ENCODE data around the gene MED15. TPM values are rescaled to one million over a fixed set of nuclear protein-coding genes. Genes with fewer than 3 reads are reported as not detected.

The MED15 gene
- total RNA-seq, 1 donor from 2014 or later, result 135 TPM

GRCh38 chr22:20565761-20566160 is 58.4 kb downstream of the MED15 start:
- Mint-ChIP-seq H3K27ac (peak overlapping the region; percentile 69), H3K4me3 (no peak overlapping the region), H3K4me1 (peaks cover 39% of the 10 kb centered on the region), H3K27me3 (ENCODE audit: low read depth) (no peaks in the 10 kb centered on the region), H3K36me3 (peaks cover 31% of the 10 kb centered on the region), H3K9me3 (no peaks in the 10 kb centered on the region)
- DNase-seq (ENCODE audit: low spot score in 2 of 2, unreplicated experiment in 2 of 2), result no peak
- TF ChIP-seq CTCF (IDR thresholded peaks at IDR 0.05; ENCODE audit: unreplicated experiment), result no peak

GRCh38 chr22:20566420-20567260 is 59.2 kb downstream of the MED15 start:
- Mint-ChIP-seq H3K27ac (peak overlapping the region; percentile 95), H3K4me1 (peaks cover 39% of the 10 kb centered on the region), H3K27me3 (ENCODE audit: low read depth) (no peaks in the 10 kb centered on the region), H3K4me3 (no peak overlapping the region), H3K9me3 (no peaks in the 10 kb centered on the region), H3K36me3 (peaks cover 27% of the 10 kb centered on the region)
- DNase-seq (ENCODE audit: low spot score in 2 of 2, unreplicated experiment in 2 of 2), result no peak
- TF ChIP-seq CTCF (IDR thresholded peaks at IDR 0.05; ENCODE audit: unreplicated experiment), result no peak

GRCh38 chr22:20567371-20567847 is 60.0 kb downstream of the MED15 start:
- H3K4me1 Mint-ChIP-seq, result peaks cover 39% of the 10 kb centered on the region
- H3K36me3 Mint-ChIP-seq, result peaks cover 27% of the 10 kb centered on the region
- DNase-seq (ENCODE audit: low spot score in 2 of 2, unreplicated experiment in 2 of 2), result no peak
- H3K9me3 Mint-ChIP-seq, result no peaks in the 10 kb centered on the region
- H3K4me3 Mint-ChIP-seq, result no peak overlapping the region
- TF ChIP-seq CTCF (IDR thresholded peaks at IDR 0.05; ENCODE audit: unreplicated experiment), result no peak
- H3K27ac Mint-ChIP-seq, result peak overlapping the region; percentile 95
- no peaks in the 10 kb centered on the region for H3K27me3 Mint-ChIP-seq (ENCODE audit: low read depth)

GRCh38 chr22:20567993-20568417 is 60.6 kb downstream of the MED15 start:
- H3K36me3 Mint-ChIP-seq, result peaks cover 27% of the 10 kb centered on the region
- peak overlapping the region; percentile 95 for H3K27ac Mint-ChIP-seq
- DNase-seq (ENCODE audit: low spot score in 2 of 2, unreplicated experiment in 2 of 2), result no peak
- no peaks in the 10 kb centered on the region for H3K9me3 Mint-ChIP-seq
- peaks cover 39% of the 10 kb centered on the region for H3K4me1 Mint-ChIP-seq
- no peak overlapping the region for H3K4me3 Mint-ChIP-seq
- no peak for TF ChIP-seq CTCF (IDR thresholded peaks at IDR 0.05; ENCODE audit: unreplicated experiment)
- H3K27me3 Mint-ChIP-seq (ENCODE audit: low read depth), result no peaks in the 10 kb centered on the region

- H3K27me3 Mint-ChIP-seq (ENCODE audit: low read depth), result no peaks in the 10 kb centered on the region
- no peaks in the 10 kb centered on the region for H3K9me3 Mint-ChIP-seq
- no peak for DNase-seq (ENCODE audit: low spot score in 2 of 2, unreplicated experiment in 2 of 2)
- TF ChIP-seq CTCF (IDR thresholded peaks at IDR 0.05; ENCODE audit: unreplicated experiment), result no peak
- H3K36me3 Mint-ChIP-seq, result peaks cover 27% of the 10 kb centered on the region
- H3K4me1 Mint-ChIP-seq, result peaks cover 43% of the 10 kb centered on the region
- H3K4me3 Mint-ChIP-seq, result no peak overlapping the region
- H3K27ac Mint-ChIP-seq, result peak overlapping the region; percentile 95
These were observed 61.2 kb downstream of the MED15 start for GRCh38 chr22:20568502-20569058.
